Glutamatergic neuron (in vitro differentiated cells): ENCODE data around the gene ABCA1. TPM values are rescaled to one million over a fixed set of nuclear protein-coding genes. Genes with fewer than 3 reads are reported as not detected.
"Not testable (repeated sequence)": the region's sequence is repeated elsewhere in the genome, so short reads cannot be mapped to it uniquely, and the experiment has no call there.

Experiments used
- DNase-seq: peaks from one replicate; pipeline ENCODE4 v3.0.0; 2022
- H3K27ac Mint-ChIP-seq: one replicate; pipeline ENCODE4 v1.8.0; 2020; ENCODE audit warnings: mild to moderate bottlenecking, mixed read lengths, inconsistent platforms; ENCODE audit not compliant: unreplicated experiment
- H3K27me3 Mint-ChIP-seq: one replicate; pipeline ENCODE4 v1.8.0; 2020; ENCODE audit warnings: mild to moderate bottlenecking, moderate library complexity, mixed read lengths, inconsistent platforms; ENCODE audit not compliant: unreplicated experiment
- H3K36me3 Mint-ChIP-seq: one replicate; pipeline ENCODE4 v1.8.0; 2020; ENCODE audit warnings: mild to moderate bottlenecking, mixed read lengths, inconsistent platforms; ENCODE audit not compliant: unreplicated experiment
- H3K4me1 Mint-ChIP-seq: one replicate; pipeline ENCODE4 v1.8.0; 2020; ENCODE audit warnings: mild to moderate bottlenecking, low read depth, mixed read lengths, inconsistent platforms; ENCODE audit not compliant: unreplicated experiment
- H3K4me3 Mint-ChIP-seq: one replicate; pipeline ENCODE4 v1.8.0; 2020; ENCODE audit warnings: mild to moderate bottlenecking, mixed read lengths, inconsistent platforms; ENCODE audit not compliant: unreplicated experiment
- H3K9me3 Mint-ChIP-seq: one replicate; pipeline ENCODE4 v1.8.0; 2020; ENCODE audit warnings: mild to moderate bottlenecking, moderate library complexity, mixed read lengths, inconsistent platforms; ENCODE audit not compliant: unreplicated experiment
- long read RNA-seq: library from polyadenylated mRNA; unstranded; transcript quantifications from one replicate; pipeline ENCODE4 v2.0.0, GENCODE V29; 2020; ENCODE audit not compliant: unreplicated experiment
- total RNA-seq: library from RNA; stranded (reverse); fragmentation: NEBNext Ultra II Directional; extraction: Animal tissue kit (Norgen Biotek cat#: 25700); gene quantifications from one replicate; pipeline ENCODE4 v1.2.1, GENCODE V29; 2021; ENCODE audit not compliant: unreplicated experiment
- TF ChIP-seq, protein P1 (sequence below): fragments of 200-600 bp; sonication (generic); IDR thresholded peaks from one replicate; pipeline ENCODE4 v1.5.0; 2021; ENCODE audit not compliant: partially characterized antibody, unreplicated experiment

ABCA1 gene
- 146 TPM for total RNA-seq
- long read RNA-seq, partial matches to known transcripts: 1 of 14 reads
- long read RNA-seq, other reads (novel, unspliced or antisense): 13 of 14 reads

DNA sequence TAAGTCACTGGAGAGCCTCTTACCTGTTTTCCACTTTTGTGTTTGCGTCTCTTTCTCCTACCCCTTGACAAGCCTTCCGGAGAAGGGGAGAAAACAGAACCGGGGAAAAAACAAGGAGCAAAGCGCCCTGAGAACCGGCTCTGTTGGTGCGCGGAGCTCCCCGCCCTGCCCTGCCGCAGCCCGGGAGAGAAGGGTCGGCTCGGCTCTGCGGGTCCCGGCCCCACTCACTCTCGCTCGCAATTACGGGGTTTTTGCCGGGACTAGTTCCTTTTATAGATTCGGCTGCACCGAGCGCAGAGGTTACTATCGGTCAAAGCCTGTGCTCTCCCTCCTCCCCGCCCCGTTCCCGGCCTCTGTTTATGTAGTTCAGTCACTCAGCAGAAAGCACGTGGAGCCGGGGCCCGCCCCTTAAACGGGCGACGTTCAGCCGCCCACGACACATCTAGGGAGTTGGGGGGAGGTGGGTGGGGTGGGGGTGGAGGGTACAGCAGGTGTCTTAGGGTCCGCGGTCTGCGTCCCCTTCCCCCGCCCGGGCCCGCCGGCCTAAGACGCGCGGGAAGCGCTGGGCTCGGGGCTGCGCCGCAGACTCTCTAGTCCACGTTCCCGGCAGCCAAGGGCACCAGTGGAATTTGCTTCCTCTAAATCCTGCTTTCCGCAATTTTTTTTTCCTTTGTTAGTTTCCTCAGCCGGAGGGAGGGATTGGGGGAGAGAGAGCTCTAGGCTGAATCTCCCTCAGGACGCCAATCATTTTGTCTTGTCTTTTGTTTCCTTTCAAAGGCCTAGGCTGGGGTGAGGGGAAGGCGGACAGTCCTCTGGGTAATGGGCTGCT lies at the start of gene ABCA1:
TSS of gene ABCA1 (minus strand) at position 244 of the 829 bp plus-strand sequence. CDS start 24,476 bp downstream, outside the sequence.
- H3K4me1 Mint-ChIP-seq: peaks cover 12% of the 10 kb centered on the region
- TF ChIP-seq, protein P1, sequence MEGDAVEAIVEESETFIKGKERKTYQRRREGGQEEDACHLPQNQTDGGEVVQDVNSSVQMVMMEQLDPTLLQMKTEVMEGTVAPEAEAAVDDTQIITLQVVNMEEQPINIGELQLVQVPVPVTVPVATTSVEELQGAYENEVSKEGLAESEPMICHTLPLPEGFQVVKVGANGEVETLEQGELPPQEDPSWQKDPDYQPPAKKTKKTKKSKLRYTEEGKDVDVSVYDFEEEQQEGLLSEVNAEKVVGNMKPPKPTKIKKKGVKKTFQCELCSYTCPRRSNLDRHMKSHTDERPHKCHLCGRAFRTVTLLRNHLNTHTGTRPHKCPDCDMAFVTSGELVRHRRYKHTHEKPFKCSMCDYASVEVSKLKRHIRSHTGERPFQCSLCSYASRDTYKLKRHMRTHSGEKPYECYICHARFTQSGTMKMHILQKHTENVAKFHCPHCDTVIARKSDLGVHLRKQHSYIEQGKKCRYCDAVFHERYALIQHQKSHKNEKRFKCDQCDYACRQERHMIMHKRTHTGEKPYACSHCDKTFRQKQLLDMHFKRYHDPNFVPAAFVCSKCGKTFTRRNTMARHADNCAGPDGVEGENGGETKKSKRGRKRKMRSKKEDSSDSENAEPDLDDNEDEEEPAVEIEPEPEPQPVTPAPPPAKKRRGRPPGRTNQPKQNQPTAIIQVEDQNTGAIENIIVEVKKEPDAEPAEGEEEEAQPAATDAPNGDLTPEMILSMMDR: no peak
- H3K36me3 Mint-ChIP-seq: no peaks in the 10 kb centered on the region
- peak within 1 kb of the TSS; percentile 99 for H3K27ac Mint-ChIP-seq
- DNase-seq: peak; percentile 95
- peak within 1 kb of the TSS; percentile 99 for H3K4me3 Mint-ChIP-seq
- peaks cover 27% of the 10 kb centered on the region for H3K9me3 Mint-ChIP-seq
- H3K27me3 Mint-ChIP-seq: peaks cover 12% of the 10 kb centered on the region

- Mint-ChIP-seq H3K36me3 (no peaks in the 10 kb centered on the region), H3K4me3 (no peak overlapping the region), H3K4me1 (peaks cover 6% of the 10 kb centered on the region), H3K27ac (no peak overlapping the region), H3K9me3 (peaks cover 6% of the 10 kb centered on the region), H3K27me3 (no peaks in the 10 kb centered on the region)
- no peak for DNase-seq
- TF ChIP-seq, protein P1: no peak
Observed at GRCh38 chr9:104977580-104977979, 49.6 kb upstream of the ABCA1 start.

DNA sequence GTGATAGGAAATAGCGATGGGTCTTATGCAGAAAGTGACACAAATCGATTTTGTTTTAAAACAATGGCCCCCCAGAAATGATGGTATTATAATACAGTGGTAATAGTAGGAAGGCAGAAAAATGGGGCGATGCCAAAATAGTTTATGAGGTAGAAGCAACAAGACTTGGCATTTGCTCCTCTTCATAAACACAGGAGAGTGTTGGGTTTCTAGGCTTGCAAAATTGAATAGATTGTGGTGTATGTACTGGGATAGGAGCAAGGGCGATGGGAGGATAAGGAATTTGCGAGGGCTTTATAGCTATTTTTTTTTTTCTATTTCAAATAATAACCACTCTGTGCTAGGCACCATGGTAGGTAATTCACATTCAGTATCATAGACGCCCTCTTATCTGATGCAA lies 49.2 kb upstream of the ABCA1 start:
- H3K27ac Mint-ChIP-seq: no peak overlapping the region
- H3K36me3 Mint-ChIP-seq: no peaks in the 10 kb centered on the region
- peaks cover 6% of the 10 kb centered on the region for H3K9me3 Mint-ChIP-seq
- H3K4me3 Mint-ChIP-seq: no peak overlapping the region
- peaks cover 6% of the 10 kb centered on the region for H3K4me1 Mint-ChIP-seq
- no peaks in the 10 kb centered on the region for H3K27me3 Mint-ChIP-seq
- TF ChIP-seq, protein P1: no peak
- DNase-seq: no peak

GRCh38 chr9:104975966-104976595 lies 48.1 kb upstream of the ABCA1 start:
- not testable (repeated sequence) for DNase-seq, H3K36me3 Mint-ChIP-seq, H3K27me3 Mint-ChIP-seq, H3K4me3 Mint-ChIP-seq, H3K9me3 Mint-ChIP-seq, H3K27ac Mint-ChIP-seq, H3K4me1 Mint-ChIP-seq

GRCh38 chr9:104974053-104974962 lies 46.4 kb upstream of the ABCA1 start:
- TF ChIP-seq, protein P1: no peak
- Mint-ChIP-seq H3K4me1 (peaks cover 7% of the 10 kb centered on the region), H3K4me3 (no peak overlapping the region), H3K36me3 (no peaks in the 10 kb centered on the region), H3K27ac (no peak overlapping the region), H3K27me3 (peaks cover 1% of the 10 kb centered on the region), H3K9me3 (peaks cover 3% of the 10 kb centered on the region)
- DNase-seq: no peak
